Spleen (tissue), 7 donors: Measurements from ENCODE around the gene SYNPO.

ENCODE experiments used
- CTCF ChIP-seq, 11 experiments: fragments of 200-600 bp in 7 of 11; fragments of 450-650 bp in 4 of 11; sonication (generic) in 4 of 11; IDR thresholded peaks in 8 of 11; conservative IDR thresholded peaks in 3 of 11; 1 replicate in 7 of 11; 2 replicates in 4 of 11; pipeline versions ENCODE4 v1.4.0 to v1.8.0; 2016 to 2021; ENCODE audit warnings: antibody characterized with exemption in 11 of 11, inconsistent platforms in 4 of 11, mild to moderate bottlenecking in 1 of 11
- POLR2A ChIP-seq, 3 donors: fragments of 450-650 bp; IDR thresholded peaks; one replicate each; pipeline ENCODE4 v1.5.1; 2017; ENCODE audit warnings: antibody characterized with exemption in 3 of 3, mild to moderate bottlenecking in 1 of 3
- donor health status: DM: no; HTN: no; CAD: no; lungs with moderate emphysema.
- donor health status: DM: no; HTN: no; CAD: no.
- donor health status: DM: no; HTN: no; CAD: no.

DNA sequence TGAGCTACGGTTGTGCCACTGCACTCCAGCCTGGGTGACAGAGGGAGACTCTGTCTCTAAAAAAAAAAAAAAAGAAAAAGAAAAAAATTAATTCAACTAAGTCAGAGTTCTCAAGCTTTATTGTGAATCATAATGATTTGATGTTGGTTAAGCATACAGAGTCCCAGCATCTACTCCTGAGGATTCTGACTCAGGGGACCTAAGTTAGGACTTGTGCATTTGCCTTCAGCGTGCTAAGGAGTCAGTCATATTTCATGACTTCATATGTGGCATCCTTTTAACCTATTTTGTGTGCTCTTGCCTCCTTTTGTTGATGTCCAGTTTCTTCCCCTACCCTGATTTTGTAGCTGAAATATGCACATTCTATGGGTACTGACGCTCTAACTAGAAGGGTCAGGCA, 23.5 kb downstream of the SYNPO start:
- no peak for TF ChIP-seq POLR2A (IDR thresholded peaks at IDR 0.05)
- no peak for TF ChIP-seq CTCF (IDR thresholded peaks at IDR 0.05 in 8 of 11, conservative IDR thresholded peaks at IDR 0.05 in 3 of 11)
